Bronchial smooth muscle cell (primary cell): ENCODE measurements around the gene INSYN1. TPM values are rescaled to one million over a fixed set of nuclear protein-coding genes. Genes with fewer than 3 reads are reported as not detected.

Experiments
- total RNA-seq: library from RNA; depleted of rRNA; stranded (reverse); fragments of >200 nt; gene quantifications from 2 replicates; pipeline ENCODE4 v1.2.1, GENCODE V29; 2014

The INSYN1 gene, protein sequence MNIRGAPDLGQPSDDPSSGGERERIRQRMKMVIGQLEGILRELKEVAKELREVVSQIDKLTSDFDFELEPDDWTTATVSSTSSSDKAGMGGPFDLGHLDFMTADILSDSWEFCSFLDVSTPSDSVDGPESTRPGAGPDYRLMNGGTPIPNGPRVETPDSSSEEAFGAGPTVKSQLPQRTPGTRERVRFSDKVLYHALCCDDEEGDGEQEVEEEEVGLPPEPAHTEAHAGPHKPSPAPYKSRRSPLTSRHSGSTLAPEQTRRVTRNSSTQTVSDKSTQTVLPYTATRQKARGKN
- total RNA-seq: 0.32 and 2.5 TPM in 2 replicates

DNA sequence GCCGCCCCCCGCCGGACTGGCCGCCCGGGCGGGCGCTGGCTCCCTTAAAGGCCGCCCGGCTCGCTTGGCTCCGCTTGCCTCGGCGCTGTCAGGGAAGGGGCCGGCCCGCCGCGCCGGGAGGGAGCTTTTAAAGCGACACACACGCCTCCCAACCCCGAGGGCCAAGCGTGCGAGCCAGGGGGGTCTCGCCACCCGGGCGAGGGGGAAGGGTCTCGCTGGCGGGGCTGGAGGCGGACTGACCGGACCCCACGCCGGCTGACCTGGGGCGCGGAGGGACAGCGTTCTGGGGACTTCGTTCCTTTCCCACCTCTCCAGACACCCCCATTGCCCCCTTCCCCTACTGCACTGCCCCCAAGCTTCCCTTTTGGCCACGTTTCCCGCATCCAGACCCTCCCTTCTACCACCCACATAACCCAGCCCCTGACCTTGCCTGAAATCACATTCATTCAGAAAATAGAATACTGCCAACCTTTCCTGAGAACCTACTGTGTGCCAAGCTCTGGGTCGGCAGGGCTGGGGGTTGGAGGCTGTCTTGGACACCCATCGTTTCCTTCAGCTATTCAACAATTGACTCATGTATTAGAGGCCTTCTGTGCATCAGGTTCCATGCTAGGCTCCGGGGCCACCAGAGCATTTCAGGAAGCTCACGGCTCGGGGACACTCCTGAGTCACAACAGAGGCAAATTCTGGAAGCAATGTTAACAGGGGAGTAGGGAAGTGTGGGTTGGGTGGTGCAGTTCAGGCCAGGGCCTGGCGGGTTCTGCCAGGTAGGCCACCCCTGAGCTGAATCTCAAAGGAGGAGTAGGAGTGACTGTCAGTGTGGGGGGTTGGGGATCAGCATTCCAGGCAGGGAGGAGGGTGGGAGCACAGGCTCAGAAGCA lies at the start of gene INSYN1:
INSYN1 (minus strand) TSS at position 102 of the 881 bp plus-strand sequence. CDS start 2,221 bp downstream, outside the sequence.

Other genes with a start within 250 kb of the INSYN1 start
- 107 and 110 TPM in 2 replicates for gene NPTN, start 120.0 kb downstream of the INSYN1 start, total RNA-seq
- 90.9 and 105 TPM in 2 replicates for gene CD276, start 69.0 kb downstream of the INSYN1 start, total RNA-seq
- not detected in 2 replicates for gene TBC1D21, start 120.2 kb upstream of the INSYN1 start, total RNA-seq
- gene LOXL1, start 173.1 kb upstream of the INSYN1 start, total RNA-seq: 93.8 and 201 TPM in 2 replicates
- 12.3 and 13.4 TPM in 2 replicates for gene STOML1, start 238.9 kb upstream of the INSYN1 start, total RNA-seq
- 15.8 and 16.4 TPM in 2 replicates for gene PML, start 241.4 kb upstream of the INSYN1 start, total RNA-seq